Activated CD4-positive, alpha-beta T cell treated with anti-CD3 and anti-CD28 coated beads for 48 hours (primary cell): Measurements from ENCODE around the gene RBFA.

Experiments used
- DNase-seq: peaks from one replicate; pipeline ENCODE4 v3.0.0-alpha.2; 2020

Gene RBFA

GRCh38 chr18:80076379-80076778, 42.1 kb downstream of the RBFA start:
- DNase-seq = no peak

GRCh38 chr18:80077873-80078272, 43.6 kb downstream of the RBFA start:
- DNase-seq = no peak
